GM12878 (cell line): ENCODE data around the gene SLC25A40. TPM values are rescaled to one million over a fixed set of nuclear protein-coding genes. Genes with fewer than 3 reads are reported as not detected.

ENCODE experiments used
- ATAC-seq: fragments of 200-7000 bp; cut with Tn5 transposase; 3 replicates; pipeline ENCODE4 v1.9.1; 2020; ENCODE audit warnings: mild to moderate bottlenecking, moderate library complexity
- BruUV-seq: library from RNA; stranded (reverse); fragments of 400-500 nt; replicated peaks from 2 replicates; lab custom pipeline; 2021; lab: Mats Ljungman, UMichigan
- CTCF ChIA-PET: fragments of 300-600 bp; sonication (Branson Sonifier 250); formaldehyde crosslinking; extraction: SDS; loops from one replicate; lab custom pipeline; 2021; ENCODE audit warnings: inconsistent platforms; lab: Yijun Ruan, JAX
- POLR2A ChIA-PET: fragments of 350-600 bp; formaldehyde crosslinking; extraction: SDS; loops from one replicate; lab custom pipeline; 2021; ENCODE audit warnings: inconsistent platforms; lab: Charles Lee
- RAD21 ChIA-PET: fragments of 300-600 bp; sonication (Branson Sonifier 250); formaldehyde crosslinking; loops from one replicate; lab custom pipeline; 2023; ENCODE audit warnings: antibody characterized with exemption; ENCODE audit not compliant: unreplicated experiment; lab: Charles Lee
- SMC1A ChIA-PET: fragments of 300-600 bp; sonication (Branson Sonifier 250); formaldehyde crosslinking; loops from one replicate; lab custom pipeline; 2023; ENCODE audit not compliant: unreplicated experiment, uncharacterized antibody; lab: Charles Lee
- DNase-seq: peaks from one replicate; pipeline ENCODE4 v3.0.0-alpha.2; 2011; ENCODE audit warnings: low read depth, low spot score
- FAIRE-seq: peaks from 3 replicates; lab custom pipeline; 2011; peaks lifted over from hg19 to GRCh38; lab: Jason Lieb, UNC
- H2AFZ ChIP-seq: 2 replicates; pipeline ENCODE4 v1.6.0; 2011; ENCODE audit warnings: low read depth, low read length, control low read depth; ENCODE audit not compliant: control insufficient read depth
- H3K27ac ChIP-seq: 2 replicates; pipeline ENCODE4 v1.5.1; 2011; ENCODE audit warnings: control low read depth; ENCODE audit not compliant: control insufficient read depth, insufficient read depth
- H3K27me3 ChIP-seq, 2 experiments: replicated peaks in 1 of 2; 2 replicates each; pipeline versions ENCODE4 v1.6.0 to v1.6.1; 2011; ENCODE audit warnings: low read length in 1 of 2; ENCODE audit not compliant: control insufficient read depth in 2 of 2, insufficient read depth in 2 of 2
- H3K36me3 ChIP-seq, 2 experiments: 2 replicates each; pipeline ENCODE4 v1.5.1; 2011; ENCODE audit warnings: low read length in 1 of 2; ENCODE audit not compliant: control insufficient read depth in 2 of 2, insufficient read depth in 2 of 2
- H3K4me1 ChIP-seq: 2 replicates; pipeline ENCODE4 v1.6.1; 2011; ENCODE audit warnings: mild to moderate bottlenecking, low read length, moderate library complexity, mixed read lengths; ENCODE audit not compliant: control insufficient read depth, insufficient read depth
- H3K4me2 ChIP-seq: 2 replicates; pipeline ENCODE4 v1.6.0; 2011; ENCODE audit warnings: control low read depth; ENCODE audit not compliant: control insufficient read depth, insufficient read depth
- H3K4me3 ChIP-seq: fragments of 200-600 bp; sonication (generic); 2 replicates; pipeline ENCODE4 v1.5.1; 2016
- H3K79me2 ChIP-seq: 2 replicates; pipeline ENCODE4 v1.6.0; 2011; ENCODE audit warnings: low read length; ENCODE audit not compliant: control insufficient read depth, insufficient read depth
- H3K9ac ChIP-seq: 2 replicates; pipeline ENCODE4 v1.8.0; 2011; ENCODE audit warnings: low read length, control low read depth, mixed read lengths; ENCODE audit not compliant: control insufficient read depth, insufficient read depth
- H3K9me3 ChIP-seq: replicated peaks from 3 replicates; pipeline ENCODE4 v1.5.1; 2011; ENCODE audit warnings: mild to moderate bottlenecking, low read length; ENCODE audit not compliant: control insufficient read depth, insufficient read depth
- H4K20me1 ChIP-seq: 2 replicates; pipeline ENCODE4 v1.6.0; 2011; ENCODE audit not compliant: control insufficient read depth, insufficient read depth
- GATAD2B ChIP-seq: fragments of 450-650 bp; conservative IDR thresholded peaks from 2 replicates; pipeline ENCODE4 v1.6.1; 2017; ENCODE audit warnings: low read depth, mild to moderate bottlenecking, moderate library complexity
- NKRF ChIP-seq: fragments of 450-650 bp; conservative IDR thresholded peaks from 2 replicates; pipeline ENCODE4 v1.6.1; 2017; ENCODE audit warnings: mild to moderate bottlenecking, moderate library complexity
- SIN3A ChIP-seq: IDR thresholded peaks from 2 replicates; pipeline ENCODE4 v1.6.1; 2012; ENCODE audit warnings: low read depth, low read length, improper control_type of control experiment
- ZBTB40 ChIP-seq: fragments of 450-650 bp; IDR thresholded peaks from 2 replicates; pipeline ENCODE4 v1.6.1; 2016; ENCODE audit warnings: mild to moderate bottlenecking, moderate library complexity, borderline replicate concordance
- WGBS: methylation state at CpG from one replicate; pipeline ENCODE4 v1.1.6; 2016; ENCODE audit warnings: low lambda C conversion rate; ENCODE audit not compliant: insufficient replicate concordance, insufficient coverage; ENCODE audit errors: missing lambda C conversion rate; 5-methylcytosine and 5-hydroxymethylcytosine counted together
- in situ Hi-C: fragments of 300-500 bp; cut with MboI; formaldehyde crosslinking; loops from 9 replicates; pipeline ENCODE4 v1.14.3; 2018; ENCODE audit warnings: mixed read lengths
- intact Hi-C: fragments of 100-400 bp; cut with micrococcal nuclease; formaldehyde crosslinking; loops from one replicate; pipeline ENCODE4 v1.14.2; 2022; ENCODE audit not compliant: unreplicated experiment
- polyA plus RNA-seq, 11 experiments: library from polyadenylated mRNA; depleted of rRNA in 4 of 11; unstranded in 6 of 11; stranded (reverse) in 5 of 11; fragments of >200 nt; fragmentation: Nextera tagmentation in 4 of 11; fragmentation: Illumina TruSeq in 1 of 11; extraction: Ambion mirVana in 4 of 11; extraction: Trizol in 1 of 11; gene quantifications; 1 replicate in 1 of 11; 2 replicates in 10 of 11; pipeline versions ENCODE4 v1.2.1 to v1.2.3, GENCODE V29; 2011 to 2016; ENCODE audit warnings: inconsistent platforms in 2 of 11, missing spikeins in 2 of 11, low read depth in 1 of 11
- total RNA-seq, 4 experiments: library from RNA; depleted of rRNA in 3 of 4; stranded (reverse); fragments of >200 nt in 3 of 4; fragmentation: Illumina TruSeq in 1 of 4; extraction: Trizol in 1 of 4; gene quantifications; 2 replicates each; pipeline versions ENCODE4 v1.2.1 to v1.2.3, GENCODE V29; 2013 to 2021
- TF ChIP-seq, protein P1 (sequence below), 3 experiments: IDR thresholded peaks in 2 of 3; conservative IDR thresholded peaks in 1 of 3; 2 replicates each; pipeline ENCODE4 v1.5.1; 2011; ENCODE audit warnings: low read depth in 3 of 3, low read length in 3 of 3, mild to moderate bottlenecking in 3 of 3, control low read depth in 2 of 3, moderate library complexity in 2 of 3, inconsistent platforms in 1 of 3, mixed read lengths in 1 of 3; ENCODE audit not compliant: control insufficient read depth in 2 of 3, insufficient read depth in 1 of 3; ENCODE audit errors: extremely low read depth in 1 of 3

The SLC25A40 gene
- total and polyA plus RNA-seq, 10 of the 15 experiments (the other 5 are each of a cell fraction or from before 2014, with no cell fraction given), result 15.8 to 60.3 (median 22.2) TPM

GRCh38 chr7:87885018-87885417 is 8.9 kb upstream of the SLC25A40 start:
- Histone ChIP-seq H3K79me2 (peaks cover 46% of the 10 kb centered on the region), H3K9ac (no peak overlapping the region), H3K4me3 (no peak overlapping the region), H3K4me1 (no peaks in the 10 kb centered on the region), H2AFZ (no peak overlapping the region), H3K9me3 (no peaks in the 10 kb centered on the region), H3K4me2 (no peak overlapping the region), H3K27ac (no peak overlapping the region), H3K36me3 (peaks cover 1 to 9% of the 10 kb centered on the region in 2 experiments), H4K20me1 (no peaks in the 10 kb centered on the region), H3K27me3 (no peaks in the 10 kb centered on the region)
- ChIA-PET CTCF (interaction anchor here (0.7 to 6.6 kb wide), 11 partner anchors 10 to 379 kb away, joined by 3 to 81 read pairs (median 8); no protein-coding TSS in a partner anchor), POLR2A (no interaction called here), SMC1A (interaction anchor here (0.9 to 6.5 kb wide), 9 partner anchors 10 to 379 kb away, joined by 3 to 55 read pairs (median 12); no protein-coding TSS in a partner anchor), RAD21 (interaction anchor here (0.8 to 4.1 kb wide), 5 partner anchors 9 to 379 kb away, joined by 3 to 34 read pairs (median 3); partner anchors contain the start of genes ADAM22, DBF4 and SLC25A40)
- intact Hi-C loops, result loop anchor here (5.0 kb wide), 1 partner anchor 573 kb away; no protein-coding TSS in a partner anchor
- FAIRE-seq (no peak), DNase-seq (no peak), ATAC-seq (peak; percentile 34)
- 80% methylated on average over 2 of the region's 2 CpGs for WGBS
- in situ Hi-C loops, result loop anchor here (10.0 kb wide), 1 partner anchor 570 kb away; no protein-coding TSS in a partner anchor
- TF ChIP-seq SIN3A (no peak), ZBTB40 (peak; percentile 73; the same call in 1 of the 2 replicates), NKRF (no peak), GATAD2B (no peak)
- TF ChIP-seq, protein P1, sequence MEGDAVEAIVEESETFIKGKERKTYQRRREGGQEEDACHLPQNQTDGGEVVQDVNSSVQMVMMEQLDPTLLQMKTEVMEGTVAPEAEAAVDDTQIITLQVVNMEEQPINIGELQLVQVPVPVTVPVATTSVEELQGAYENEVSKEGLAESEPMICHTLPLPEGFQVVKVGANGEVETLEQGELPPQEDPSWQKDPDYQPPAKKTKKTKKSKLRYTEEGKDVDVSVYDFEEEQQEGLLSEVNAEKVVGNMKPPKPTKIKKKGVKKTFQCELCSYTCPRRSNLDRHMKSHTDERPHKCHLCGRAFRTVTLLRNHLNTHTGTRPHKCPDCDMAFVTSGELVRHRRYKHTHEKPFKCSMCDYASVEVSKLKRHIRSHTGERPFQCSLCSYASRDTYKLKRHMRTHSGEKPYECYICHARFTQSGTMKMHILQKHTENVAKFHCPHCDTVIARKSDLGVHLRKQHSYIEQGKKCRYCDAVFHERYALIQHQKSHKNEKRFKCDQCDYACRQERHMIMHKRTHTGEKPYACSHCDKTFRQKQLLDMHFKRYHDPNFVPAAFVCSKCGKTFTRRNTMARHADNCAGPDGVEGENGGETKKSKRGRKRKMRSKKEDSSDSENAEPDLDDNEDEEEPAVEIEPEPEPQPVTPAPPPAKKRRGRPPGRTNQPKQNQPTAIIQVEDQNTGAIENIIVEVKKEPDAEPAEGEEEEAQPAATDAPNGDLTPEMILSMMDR (IDR thresholded peaks at IDR 0.05 in 2 of 3, conservative IDR thresholded peaks at IDR 0.05 in 1 of 3; ENCODE audit: control insufficient read depth in 2 of 3, extremely low read depth in 1 of 3, insufficient read depth in 1 of 3, low read depth in 3 of 3, low read length in 3 of 3), result peak in 1 of 3 experiments; percentile 20; a peak in 1 of 6 replicates
- no TSS peak for BruUV-seq
